Stimulated activated CD8-positive, alpha-beta memory T cell treated with anti-CD3 and anti-CD28 coated beads, Interleukin-15, amount 100 ng/mL, for 48 hours (primary cell): ENCODE measurements around the gene CTAG1A.
"Not testable (repeated sequence)": the region's sequence is repeated elsewhere in the genome, so short reads cannot be mapped to it uniquely, and the experiment has no call there.

Experiments
- DNase-seq, 2 donors: peaks; one replicate each; pipeline ENCODE4 v3.0.0-alpha.2; 2020; ENCODE audit warnings: low read depth in 2 of 2

Gene CTAG1A

DNA sequence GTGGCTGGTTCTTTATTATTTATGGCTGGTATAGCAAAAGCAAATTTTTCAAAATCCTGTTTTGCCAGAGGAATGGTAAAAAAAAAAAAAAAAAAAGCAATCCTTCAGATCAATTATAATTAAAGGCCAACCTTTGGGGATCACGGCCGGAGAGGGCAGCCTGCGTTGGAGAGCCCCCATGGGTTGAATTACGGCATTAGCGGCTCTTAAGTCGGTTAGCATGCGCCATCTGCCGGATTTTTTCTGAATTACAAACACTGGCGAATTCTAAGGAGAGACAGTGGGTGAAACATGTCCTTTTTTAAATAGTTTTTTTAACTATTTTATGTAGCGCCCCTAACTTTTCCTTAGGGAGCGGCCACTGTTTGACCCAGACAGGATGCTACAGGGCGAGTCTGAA, 28.7 kb downstream of the CTAG1A start:
- DNase-seq = not testable (repeated sequence)

DNA sequence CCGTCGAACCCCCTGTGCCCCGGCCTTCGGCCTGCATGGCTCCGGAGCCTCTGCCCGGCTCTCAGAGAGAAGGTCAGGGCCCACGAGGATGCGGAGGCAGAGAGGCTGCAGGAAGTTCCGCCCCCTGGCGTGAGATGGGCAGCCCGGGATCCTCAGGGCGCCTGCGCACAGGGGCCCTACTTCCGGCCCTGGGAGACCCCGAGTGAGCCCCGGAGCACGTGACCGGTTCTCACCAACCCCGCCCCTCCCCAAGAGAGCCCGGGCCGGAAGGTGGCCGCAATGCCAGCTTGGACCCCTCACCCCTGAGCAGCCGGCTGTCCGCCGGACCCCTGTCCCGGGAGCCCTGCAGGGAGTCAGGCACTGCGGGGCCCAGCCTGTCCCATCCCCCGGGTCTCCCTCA, 34.2 kb downstream of the CTAG1A start, which contains the start of gene CTAG1B:
TSS of gene CTAG1B (minus strand) at position 101 of the 400 bp plus-strand sequence. CDS start at position 37, 64 bp downstream.
- DNase-seq = not testable (repeated sequence)

GRCh38 chrX:154620767-154621414, 36.0 kb downstream of the CTAG1A start:
- not testable (repeated sequence) for DNase-seq

DNA sequence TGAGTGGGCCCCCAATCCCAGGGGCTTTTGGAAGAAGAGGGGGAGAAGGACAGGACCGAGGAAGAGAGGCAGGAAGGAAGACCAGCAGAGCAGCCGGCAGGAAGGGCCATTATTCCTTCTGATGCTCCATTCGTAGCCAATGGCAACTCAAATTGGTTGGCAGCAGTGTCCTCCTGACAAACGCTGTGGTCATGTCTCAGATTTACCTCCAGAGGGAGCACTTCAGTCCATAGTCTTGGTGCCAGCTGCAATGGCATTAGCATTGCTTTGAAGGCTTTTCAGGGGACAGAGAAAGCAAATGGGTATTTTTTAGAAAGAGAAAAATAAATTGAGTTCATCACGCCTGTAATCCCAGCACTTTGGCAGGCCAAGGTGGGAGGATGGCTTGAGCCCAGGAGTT, 44.0 kb downstream of the CTAG1A start:
- not testable (repeated sequence) for DNase-seq

- DNase-seq = not testable (repeated sequence)
Measured at GRCh38 chrX:154630949-154631348, 46.0 kb downstream of the CTAG1A start.

DNA sequence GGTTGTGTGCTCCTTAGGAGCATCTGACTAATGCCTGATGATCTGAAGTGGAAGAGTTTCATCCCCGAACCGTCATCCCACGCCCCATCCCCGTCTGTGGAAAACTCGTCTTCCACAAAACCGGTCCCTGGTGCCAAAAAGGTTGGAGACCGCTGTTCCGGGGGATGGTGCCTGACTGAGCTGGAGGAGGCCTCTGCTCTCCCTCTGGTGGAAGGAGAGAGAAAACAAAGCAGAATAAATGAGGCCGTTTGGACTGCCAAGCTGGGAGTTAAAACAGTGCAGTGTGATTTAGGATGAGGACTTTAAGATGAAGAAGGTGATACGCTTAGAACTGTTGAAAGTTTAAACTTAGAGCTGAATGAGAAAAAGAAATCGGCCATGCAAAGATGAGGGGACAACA, 48.7 kb downstream of the CTAG1A start:
- not testable (repeated sequence) for DNase-seq
